HG03064 (cell line): ENCODE data around the gene SAAL1.

Experiments
- ATAC-seq: cut with Tn5 transposase; IDR thresholded peaks from one replicate; pipeline ENCODE4 v1.9.1; 2021; ENCODE audit warnings: low read depth; ENCODE audit not compliant: unreplicated experiment

Gene SAAL1

GRCh38 chr11:18088366-18088765 lies 17.5 kb downstream of the SAAL1 start:
- ATAC-seq, result no peak

- no peak for ATAC-seq
These were observed 24.3 kb downstream of the SAAL1 start for GRCh38 chr11:18081551-18081950.

- ATAC-seq, result no peak
These were observed 25.4 kb downstream of the SAAL1 start for GRCh38 chr11:18080451-18080850.

GRCh38 chr11:18078909-18079308 lies 27.0 kb downstream of the SAAL1 start:
- ATAC-seq, result no peak

- no peak for ATAC-seq
These were observed 30.4 kb downstream of the SAAL1 start for GRCh38 chr11:18075444-18075843.

- ATAC-seq, result no peak
These were observed 34.7 kb downstream of the SAAL1 start for GRCh38 chr11:18071098-18071705.

- ATAC-seq, result no peak
These were observed 38.5 kb downstream of the SAAL1 start for GRCh38 chr11:18067372-18067771.

GRCh38 chr11:18066626-18067025 lies 39.3 kb downstream of the SAAL1 start:
- ATAC-seq, result no peak

GRCh38 chr11:18065572-18065971 lies 40.3 kb downstream of the SAAL1 start:
- no peak for ATAC-seq

- no peak for ATAC-seq
These were observed 41.3 kb downstream of the SAAL1 start for GRCh38 chr11:18064450-18065054.

GRCh38 chr11:18063862-18064434 lies 41.9 kb downstream of the SAAL1 start:
- no peak for ATAC-seq

GRCh38 chr11:18063125-18063524 lies 42.8 kb downstream of the SAAL1 start:
- ATAC-seq, result no peak

GRCh38 chr11:18061351-18061750 lies 44.5 kb downstream of the SAAL1 start:
- no peak for ATAC-seq

- no peak for ATAC-seq
These were observed 49.2 kb downstream of the SAAL1 start for GRCh38 chr11:18056561-18057181.

GRCh38 chr11:18054511-18055103 lies 51.3 kb downstream of the SAAL1 start:
- no peak for ATAC-seq

- ATAC-seq, result no peak
These were observed 55.0 kb downstream of the SAAL1 start for GRCh38 chr11:18050848-18051247.

GRCh38 chr11:18046116-18046777 lies 59.6 kb downstream of the SAAL1 start, which contains the start of gene TPH1:
Gene TPH1, minus strand, starts transcription at chr11:18046269. Its CDS starts 5,507 bp downstream, at chr11:18040762.
- no peak for ATAC-seq

- ATAC-seq, result no peak
These were observed 69.4 kb downstream of the SAAL1 start for GRCh38 chr11:18036456-18036855.
